Lung (tissue), 12 donors: ENCODE results near the gene KRT75. TPM values are rescaled to one million over a fixed set of nuclear protein-coding genes. Genes with fewer than 3 reads are reported as not detected.

ENCODE experiments used
- ATAC-seq: fragments of 200-7000 bp; cut with Tn5 transposase; one replicate; pipeline ENCODE4 v1.9.1; 2020; ENCODE audit warnings: moderate number of reproducible peaks; ENCODE audit not compliant: insufficient read depth, low FRiP score
- DNase-seq, 3 donors: peaks; one replicate each; pipeline ENCODE4 v3.0.0-alpha.2; 2013 to 2017
- H3K27ac ChIP-seq, 2 donors: one replicate each; pipeline ENCODE4 v1.5.1; 2013; ENCODE audit warnings: mild to moderate bottlenecking in 2 of 2, moderate library complexity in 2 of 2, control low read depth in 1 of 2, inconsistent platforms in 1 of 2, low read depth in 1 of 2, low read length in 1 of 2
- H3K27me3 ChIP-seq, 3 donors: one replicate each; pipeline ENCODE4 v1.5.1; 2013; ENCODE audit warnings: low read length in 2 of 3; ENCODE audit not compliant: control insufficient read depth in 3 of 3, insufficient read depth in 3 of 3
- H3K36me3 ChIP-seq, 4 donors: one replicate each; pipeline ENCODE4 v1.5.1; 2013; ENCODE audit warnings: low read length in 4 of 4, mild to moderate bottlenecking in 1 of 4, moderate library complexity in 1 of 4; ENCODE audit not compliant: control insufficient read depth in 4 of 4, insufficient read depth in 4 of 4
- H3K4me1 ChIP-seq, 5 donors: one replicate each; pipeline ENCODE4 v1.5.1; 2013; ENCODE audit warnings: low read length in 5 of 5, mild to moderate bottlenecking in 2 of 5, moderate library complexity in 1 of 5; ENCODE audit not compliant: control insufficient read depth in 5 of 5, insufficient read depth in 5 of 5
- H3K4me3 ChIP-seq: one replicate; pipeline ENCODE4 v1.5.1; 2013; ENCODE audit warnings: mild to moderate bottlenecking, control low read depth, moderate library complexity
- H3K9ac ChIP-seq, 2 donors: one replicate each; pipeline ENCODE4 v1.5.1; 2013; ENCODE audit warnings: low read length in 2 of 2, control low read depth in 1 of 2; ENCODE audit not compliant: insufficient read depth in 1 of 2
- H3K9me3 ChIP-seq, 4 donors: one replicate each; pipeline ENCODE4 v1.5.1; 2013; ENCODE audit warnings: low read length in 3 of 4, mild to moderate bottlenecking in 1 of 4, moderate library complexity in 1 of 4; ENCODE audit not compliant: control insufficient read depth in 4 of 4, insufficient read depth in 3 of 4
- CTCF ChIP-seq: IDR thresholded peaks from 2 replicates; pipeline ENCODE4 v1.5.1; 2012; ENCODE audit warnings: mild to moderate bottlenecking; ENCODE audit errors: control extremely low read depth, extremely low read depth
- WGBS, 2 donors: extraction: QIAGEN DNeasy Blood & Tissue Kit; methylation state at CpG; one replicate each; pipeline ENCODE4 v1.1.7; 2013; 5-methylcytosine and 5-hydroxymethylcytosine counted together
- polyA plus RNA-seq, 2 donors: library from polyadenylated mRNA; stranded (reverse); fragments of 200-250 nt; gene quantifications; one replicate each; pipeline ENCODE4 v1.2.1, GENCODE V29; 2013
- total RNA-seq, 2 donors: library from RNA; depleted of rRNA in 1 of 2; stranded (reverse); fragments of >200 nt in 1 of 2; gene quantifications; one replicate each; pipeline ENCODE4 v1.2.1, GENCODE V29; 2014 to 2021
- donor health status: control.
- donor health status: control.
- donor health status: Bipolar disorder and iron deficiency.
- donor health status: healthy.
- donor health status: DM: yes; HTN: yes; CAD: no.

The KRT75 gene
- total and polyA plus RNA-seq, 4 donors: 0.01 TPM; not detected in 3

- Histone ChIP-seq H3K9ac (no peak overlapping the region), H3K27ac (no peak overlapping the region), H3K36me3 (no peaks in the 10 kb centered on the region), H3K27me3 (peaks cover 0 to 7% (median 6%) of the 10 kb centered on the region in 3 donors), H3K4me1 (peaks cover 0 to 7% (median 0%) of the 10 kb centered on the region in 5 donors), H3K9me3 (no peaks in the 10 kb centered on the region), H3K4me3 (no peak overlapping the region)
- ATAC-seq (no peak), DNase-seq (no peak)
- no peak for TF ChIP-seq CTCF
- 68 to 79% methylated on average over 9 of the region's 9 CpGs for WGBS, 2 donors
These were observed 2.8 kb upstream of the KRT75 start for GRCh38 chr12:52436828-52437474.

GRCh38 chr12:52436000-52436827 is 2.0 kb upstream of the KRT75 start:
- ATAC-seq (no peak), DNase-seq (peak in 1 of 3 donors; percentile 16)
- 52 to 61% methylated on average over 9 of the region's 9 CpGs for WGBS, 2 donors
- peaks cover 0 to 7% (median 0%) of the 10 kb centered on the region in 5 donors for H3K4me1 ChIP-seq
- no peak overlapping the region for H3K27ac ChIP-seq
- TF ChIP-seq CTCF: no peak
- H3K4me3 ChIP-seq: no peak overlapping the region
- H3K9ac ChIP-seq: no peak overlapping the region
- no peaks in the 10 kb centered on the region for H3K36me3 ChIP-seq
- no peaks in the 10 kb centered on the region for H3K9me3 ChIP-seq
- H3K27me3 ChIP-seq: peaks cover 0 to 7% (median 7%) of the 10 kb centered on the region in 3 donors

- Histone ChIP-seq H3K27me3 (peaks cover 0 to 7% (median 7%) of the 10 kb centered on the region in 3 donors), H3K9me3 (no peaks in the 10 kb centered on the region), H3K4me3 (no peak overlapping the region), H3K9ac (no peak overlapping the region), H3K4me1 (peaks cover 0 to 7% (median 0%) of the 10 kb centered on the region in 5 donors), H3K36me3 (no peaks in the 10 kb centered on the region), H3K27ac (no peak overlapping the region)
- no peak for ATAC-seq
- 87 to 90% methylated on average over 6 of the region's 6 CpGs for WGBS, 2 donors
- no peak for TF ChIP-seq CTCF
- no peak for DNase-seq
These were observed 1.5 kb upstream of the KRT75 start for GRCh38 chr12:52435659-52435999.
